Measurements from ENCODE around the gene UPK3A.
"Not testable (repeated sequence)": the region's sequence is repeated elsewhere in the genome, so short reads cannot be mapped to it uniquely, and the experiment has no call there.

The UPK3A gene

GRCh38 chr22:45291061-45291930 lies 6.5 kb downstream of the UPK3A start:
- TF ChIP-seq CTCF (conservative IDR thresholded peaks at IDR 0.05; ENCODE audit: low read length): no peak
- no peak for DNase-seq (ENCODE audit: low read depth)
- no peak overlapping the region for H3K4me3 ChIP-seq (ENCODE audit: low read length)

- no peak overlapping the region for H3K4me3 ChIP-seq (ENCODE audit: low read length)
- no peak for DNase-seq (ENCODE audit: low read depth)
- no peak for TF ChIP-seq CTCF (conservative IDR thresholded peaks at IDR 0.05; ENCODE audit: low read length)
Observed at GRCh38 chr22:45291931-45292290, 7.2 kb downstream of the UPK3A start.

GRCh38 chr22:45292731-45293442 lies 8.1 kb downstream of the UPK3A start:
- no peak overlapping the region for H3K4me3 ChIP-seq (ENCODE audit: low read length)
- no peak for DNase-seq (ENCODE audit: low read depth)
- no peak for TF ChIP-seq CTCF (conservative IDR thresholded peaks at IDR 0.05; ENCODE audit: low read length)

GRCh38 chr22:45294030-45294429 lies 9.3 kb downstream of the UPK3A start:
- TF ChIP-seq CTCF (conservative IDR thresholded peaks at IDR 0.05; ENCODE audit: low read length): no peak
- H3K4me3 ChIP-seq (ENCODE audit: low read length): no peak overlapping the region
- DNase-seq (ENCODE audit: low read depth): no peak

- DNase-seq (ENCODE audit: low read depth); H3K4me3 ChIP-seq (ENCODE audit: low read length): not testable (repeated sequence)
Observed at GRCh38 chr22:45295004-45295403, 10.3 kb downstream of the UPK3A start.

- no peak for DNase-seq (ENCODE audit: low read depth)
- H3K4me3 ChIP-seq (ENCODE audit: low read length): no peak overlapping the region
- TF ChIP-seq CTCF (conservative IDR thresholded peaks at IDR 0.05; ENCODE audit: low read length): no peak
Observed at GRCh38 chr22:45295492-45295891, 10.7 kb downstream of the UPK3A start.

GRCh38 chr22:45296628-45297297 lies 12.0 kb downstream of the UPK3A start:
- no peak for TF ChIP-seq CTCF (conservative IDR thresholded peaks at IDR 0.05; ENCODE audit: low read length)
- no peak overlapping the region for H3K4me3 ChIP-seq (ENCODE audit: low read length)
- DNase-seq (ENCODE audit: low read depth): no peak
